Hematopoietic multipotent progenitor cell (in vitro differentiated cells): ENCODE data around the gene GTPBP1. TPM values are rescaled to one million over a fixed set of nuclear protein-coding genes. Genes with fewer than 3 reads are reported as not detected.

ENCODE experiments used
- DNase-seq, 3 donors: peaks; one replicate each; pipeline ENCODE4 v3.0.0-alpha.2; 2011 to 2015; ENCODE audit warnings: low read depth in 2 of 3, low spot score in 2 of 3
- total RNA-seq: library from RNA; depleted of rRNA; stranded (reverse); fragments of >200 nt; gene quantifications from one replicate; pipeline ENCODE4 v1.2.3, GENCODE V29; 2012

GTPBP1 gene
- total RNA-seq, 1 donor: 91.8 TPM

- peak; percentile 79 to 86 (median 86) for DNase-seq
Measured at GRCh38 chr22:38755911-38756532, 50.3 kb downstream of the GTPBP1 start, which contains the start of gene SUN2. TSS of gene SUN2 (minus strand) at chr22:38755998. CDS start at chr22:38752628, 3,370 bp downstream.

DNA sequence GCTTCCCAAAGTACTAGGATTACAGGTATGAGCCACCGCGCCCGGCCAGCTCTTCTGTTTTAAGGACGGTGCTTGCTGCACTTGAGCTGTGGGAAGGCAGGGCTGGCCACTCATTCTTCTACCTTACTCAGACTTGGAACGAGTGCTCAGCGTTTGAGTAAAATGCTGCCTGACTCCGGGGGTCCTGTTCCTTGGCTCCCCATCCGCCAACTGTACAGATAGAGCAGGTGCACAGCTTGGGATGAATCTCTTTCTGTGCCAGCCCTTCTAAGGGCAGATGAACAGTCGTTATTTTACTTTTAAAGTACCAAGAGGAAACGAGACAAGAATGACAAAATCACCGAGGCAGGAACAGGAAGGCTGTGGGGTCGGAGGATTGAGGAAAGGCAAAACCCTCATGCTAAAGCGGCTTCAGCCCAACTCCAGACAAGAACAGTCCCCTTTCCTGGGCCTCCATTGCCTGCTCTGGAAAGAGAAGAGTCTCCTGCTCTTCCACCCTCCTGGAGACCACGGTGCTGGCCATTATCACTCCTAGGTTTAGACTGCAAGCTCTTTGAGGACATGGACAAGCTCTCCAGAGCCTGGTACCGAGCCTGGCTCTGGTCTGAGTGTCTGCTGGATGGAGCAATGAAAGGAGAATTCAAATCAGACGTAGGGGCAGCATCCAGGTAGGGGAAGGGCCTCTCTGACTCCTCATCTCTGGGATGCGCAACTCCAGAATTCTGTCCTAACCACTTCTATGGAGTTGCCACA, 51.1 kb downstream of the GTPBP1 start:
- no peak for DNase-seq

- DNase-seq: no peak
Measured at GRCh38 chr22:38757464-38757757, 51.7 kb downstream of the GTPBP1 start.

- no peak for DNase-seq
Measured at GRCh38 chr22:38758276-38758945, 52.7 kb downstream of the GTPBP1 start.

DNA sequence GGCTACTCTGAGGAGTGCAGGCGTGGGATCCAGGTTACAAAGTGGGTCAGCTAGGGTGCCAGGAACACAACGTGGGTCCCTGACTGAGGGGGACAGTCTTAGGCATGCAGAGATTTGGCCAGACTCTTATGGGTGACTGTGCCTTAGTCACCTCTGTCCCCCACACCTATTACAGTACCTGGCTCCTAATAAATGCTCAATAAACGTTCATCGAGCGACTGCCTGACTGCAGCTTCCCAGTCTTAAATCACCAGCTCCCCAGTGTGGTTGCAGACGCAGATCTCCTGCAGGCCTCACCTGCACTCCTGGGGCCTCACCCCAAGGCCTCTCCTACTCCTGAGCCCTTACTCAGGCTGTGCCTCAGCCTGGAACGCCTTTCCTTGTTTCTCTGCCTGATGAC, 53.3 kb downstream of the GTPBP1 start:
- DNase-seq: no peak

DNA sequence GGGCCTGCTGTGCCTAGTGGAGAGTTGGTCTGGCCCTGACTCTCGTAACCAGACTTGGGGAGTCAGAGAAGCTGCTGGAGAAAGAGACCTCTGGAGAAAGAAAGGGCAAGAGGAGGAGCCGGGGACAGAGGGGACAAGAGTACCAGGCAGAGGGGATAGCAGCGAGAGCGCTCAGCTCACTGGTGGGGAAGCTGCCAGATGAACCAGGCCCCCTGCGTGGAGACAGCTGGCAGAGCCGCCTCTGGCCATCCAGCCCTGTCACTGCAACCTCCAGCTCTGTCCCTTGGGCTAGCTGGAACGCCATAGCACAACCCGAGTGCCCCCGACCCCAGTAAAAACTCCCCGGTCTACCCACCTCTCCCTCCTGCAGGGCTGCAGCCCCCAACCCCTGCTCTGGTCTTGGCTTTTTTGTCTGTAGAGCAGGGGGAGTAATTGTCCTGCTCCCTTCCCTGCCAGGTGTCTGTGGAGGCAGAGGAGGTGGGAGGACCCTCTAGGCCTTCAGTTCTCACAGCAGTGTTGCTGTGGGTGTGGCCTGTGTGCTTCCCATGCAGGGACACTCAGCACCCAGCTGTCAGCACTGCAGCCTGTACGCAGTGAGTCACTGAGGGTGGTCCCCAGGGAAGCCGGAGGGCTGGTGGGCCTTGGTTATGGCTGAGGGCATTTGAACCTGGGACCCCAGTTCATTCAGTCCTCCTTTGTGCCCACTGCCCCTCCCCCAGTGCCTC, 54.9 kb downstream of the GTPBP1 start:
- no peak for DNase-seq

DNA sequence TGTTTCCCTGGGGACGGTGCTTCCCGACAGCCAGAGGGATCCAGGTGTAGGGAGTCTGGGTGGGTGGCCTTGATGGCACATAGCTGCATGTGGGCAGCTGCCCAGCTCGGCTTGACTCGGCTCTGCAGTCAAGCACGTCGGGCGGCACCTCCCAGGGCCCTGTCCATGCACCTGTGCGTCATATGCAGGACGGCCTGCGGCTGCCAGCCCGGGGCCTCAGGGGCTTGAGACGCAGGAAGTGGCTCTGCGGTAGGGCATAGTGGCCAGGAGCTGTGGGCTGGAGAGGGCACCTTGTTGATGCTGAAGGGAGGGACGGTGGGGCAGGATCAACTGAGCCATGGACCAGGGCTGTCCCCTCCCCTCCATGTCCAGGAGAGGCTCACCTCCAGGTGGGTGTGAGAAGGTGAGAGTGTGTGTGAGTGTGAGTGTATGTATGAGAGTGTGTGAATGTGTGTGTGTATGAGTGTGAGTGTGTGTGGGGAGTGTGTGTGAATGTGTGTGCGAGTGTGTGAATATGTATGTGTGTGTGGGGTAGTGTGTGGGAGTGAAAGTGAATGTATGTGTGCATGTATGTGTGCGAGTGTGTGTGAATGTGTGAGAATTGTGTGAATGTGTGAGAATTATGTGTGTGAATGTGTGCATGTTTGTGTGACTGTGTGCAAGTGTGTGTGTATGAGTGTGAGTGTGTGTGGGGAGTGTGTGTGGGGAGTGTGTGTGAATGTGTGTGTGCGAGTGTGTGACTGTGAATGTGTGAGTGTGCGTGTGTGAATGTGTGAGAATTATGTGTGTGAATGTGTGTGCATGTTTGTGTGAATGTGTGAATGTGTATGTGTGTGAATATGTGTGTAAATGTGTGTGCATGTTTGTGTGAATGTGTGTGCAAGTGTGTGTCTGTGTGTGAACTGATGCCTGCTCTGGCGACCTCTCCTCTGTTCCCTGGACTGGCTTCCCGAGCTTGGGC, 55.7 kb downstream of the GTPBP1 start:
- no peak for DNase-seq

GRCh38 chr22:38762551-38762983, 56.8 kb downstream of the GTPBP1 start:
- no peak for DNase-seq

- peak in 2 of 3 donors; percentile 43 to 48 for DNase-seq
Measured at GRCh38 chr22:38766076-38766777, 60.5 kb downstream of the GTPBP1 start.

- DNase-seq: no peak
Measured at GRCh38 chr22:38767313-38767712, 61.6 kb downstream of the GTPBP1 start.

- DNase-seq: no peak
Measured at GRCh38 chr22:38768036-38768435, 62.3 kb downstream of the GTPBP1 start.

DNA sequence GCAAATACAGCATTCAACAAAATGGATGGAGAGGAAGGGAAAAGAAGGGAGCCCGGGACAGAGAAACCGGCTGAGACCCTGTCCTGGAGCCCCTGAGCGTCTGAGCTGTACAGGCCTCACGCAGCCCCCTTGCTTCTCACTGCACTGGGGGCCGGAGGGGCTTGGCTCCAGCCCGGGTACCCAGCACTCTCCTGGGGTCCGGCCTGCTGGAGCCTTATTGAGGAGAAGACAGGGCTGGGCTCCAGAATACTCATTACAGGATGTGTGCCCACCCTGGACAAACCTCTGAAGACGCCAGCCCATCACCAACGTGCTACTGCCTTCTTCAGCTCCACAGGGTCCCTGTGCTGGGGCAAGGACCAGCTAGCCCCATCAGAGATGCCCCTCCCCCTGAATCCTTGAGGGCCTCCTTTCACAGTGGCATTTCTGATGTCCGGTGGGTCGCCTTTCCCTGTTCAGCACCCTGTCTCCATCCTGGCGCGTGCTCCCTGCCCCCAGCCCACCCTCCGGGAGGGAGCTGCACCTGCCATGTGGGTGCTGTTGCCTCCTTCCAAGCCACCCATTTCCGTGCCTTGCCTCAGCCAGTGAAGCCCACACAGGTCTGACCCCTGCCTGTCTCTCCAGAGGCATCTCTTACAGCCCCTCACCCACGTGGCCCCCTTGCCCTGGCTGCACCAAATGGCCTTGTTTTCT, 64.7 kb downstream of the GTPBP1 start:
- DNase-seq: no peak

- DNase-seq: no peak
Measured at GRCh38 chr22:38772623-38772873, 66.8 kb downstream of the GTPBP1 start.

GRCh38 chr22:38773363-38773946, 67.7 kb downstream of the GTPBP1 start:
- no peak for DNase-seq

DNA sequence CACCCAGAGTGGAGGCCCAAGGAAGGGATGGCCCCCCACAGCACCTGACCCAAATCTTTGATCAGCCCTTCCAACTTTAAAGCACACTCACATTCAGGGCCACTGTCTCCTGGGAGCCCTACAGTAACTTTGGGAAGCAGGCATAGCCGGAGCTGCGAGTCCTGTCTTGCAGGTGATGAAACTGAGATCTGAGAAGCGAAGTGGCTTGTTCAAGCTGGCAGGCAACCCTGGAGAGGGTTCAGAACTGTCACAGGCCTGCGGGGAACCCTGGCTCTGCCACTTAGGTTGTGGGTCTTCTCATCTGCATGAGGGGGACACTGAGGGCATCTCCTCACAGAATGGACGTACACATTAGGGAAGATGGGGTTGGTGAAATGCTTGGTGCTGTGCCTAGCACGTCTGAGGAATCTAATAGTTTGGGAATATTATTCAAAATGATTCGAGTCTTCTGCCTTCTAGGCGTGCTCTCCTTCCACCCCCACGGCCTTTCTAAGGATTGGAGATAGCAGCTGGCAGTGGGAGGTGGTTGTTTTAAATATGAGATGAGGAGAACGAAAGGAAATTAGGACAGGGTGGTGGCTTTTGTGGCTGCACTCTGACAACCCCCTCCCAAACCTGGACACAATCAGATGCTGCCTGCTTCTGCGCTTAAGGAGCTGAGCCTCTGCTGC, 68.9 kb downstream of the GTPBP1 start:
- DNase-seq: no peak

DNA sequence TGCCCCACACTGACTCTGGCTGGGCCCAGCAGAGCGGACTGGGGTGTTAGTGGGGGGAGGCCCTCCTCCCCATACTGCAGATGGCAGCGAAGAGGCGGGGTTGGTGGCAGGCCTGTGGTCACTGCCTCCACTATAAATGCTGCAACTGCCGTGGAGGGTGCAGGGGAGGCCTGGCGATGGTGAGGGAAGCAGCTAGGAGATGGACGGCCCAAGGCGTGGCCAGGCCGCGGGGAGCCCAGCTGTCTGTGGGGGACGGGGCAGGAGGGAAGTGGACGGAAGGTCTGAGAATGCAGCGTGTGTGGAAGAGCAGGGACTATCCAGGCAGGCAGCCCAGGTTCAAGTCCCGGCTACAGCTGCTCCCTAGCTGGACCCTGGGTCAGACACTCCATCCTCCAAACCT, 69.9 kb downstream of the GTPBP1 start:
- no peak for DNase-seq

DNA sequence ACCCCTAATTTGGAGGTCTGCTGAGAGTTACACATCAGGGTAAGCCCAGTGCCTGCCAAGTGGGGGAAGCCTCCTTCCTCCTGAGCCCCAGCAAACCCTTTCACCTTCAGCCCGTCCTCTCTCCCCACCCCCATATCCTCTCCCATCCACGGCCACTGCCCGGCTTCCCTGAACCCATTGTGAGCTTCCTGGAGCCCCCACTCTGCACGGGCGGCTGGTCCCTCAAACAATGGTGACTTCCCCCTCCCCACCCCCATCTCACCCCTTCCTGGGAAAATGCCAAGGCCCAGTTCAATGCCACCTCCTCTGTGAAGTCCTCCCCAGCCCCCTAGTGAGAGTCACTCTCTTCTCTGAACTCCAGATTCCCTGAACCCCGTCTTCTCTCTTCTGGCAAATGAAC, 70.3 kb downstream of the GTPBP1 start:
- DNase-seq: no peak

DNA sequence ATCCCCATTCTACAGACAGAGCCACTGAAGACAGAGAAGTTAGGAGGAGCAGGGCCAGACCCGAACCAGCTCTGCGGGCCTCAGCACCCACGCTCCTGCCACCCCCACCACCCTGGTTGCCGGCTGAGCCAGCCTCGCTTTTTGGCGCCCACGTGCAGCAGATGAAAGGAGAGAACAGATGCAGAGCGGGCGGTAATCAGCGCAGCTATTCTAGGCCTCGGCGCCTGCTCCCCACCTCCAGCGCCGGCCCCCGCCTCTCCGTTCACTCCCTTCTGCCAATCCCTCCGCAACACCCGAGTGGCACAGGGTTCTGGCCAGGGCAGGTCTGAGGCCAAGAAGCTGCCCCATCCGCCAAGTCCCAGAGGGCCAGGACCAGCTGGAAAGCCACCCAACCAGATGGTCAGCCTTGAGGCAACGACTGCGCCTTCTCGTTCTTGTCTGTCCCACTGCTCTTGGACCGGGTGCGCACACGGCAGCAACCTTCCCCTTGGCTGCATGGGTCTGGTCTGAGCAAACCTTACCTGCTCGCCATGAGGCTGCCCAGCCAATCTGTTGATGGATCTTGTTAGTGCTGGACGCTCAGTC, 71.4 kb downstream of the GTPBP1 start:
- no peak for DNase-seq
